ENCODE results near the gene PEX14.
A peak's percentile ranks its signal among the peaks of the same experiment; 100 is the strongest.

PEX14 gene

DNA sequence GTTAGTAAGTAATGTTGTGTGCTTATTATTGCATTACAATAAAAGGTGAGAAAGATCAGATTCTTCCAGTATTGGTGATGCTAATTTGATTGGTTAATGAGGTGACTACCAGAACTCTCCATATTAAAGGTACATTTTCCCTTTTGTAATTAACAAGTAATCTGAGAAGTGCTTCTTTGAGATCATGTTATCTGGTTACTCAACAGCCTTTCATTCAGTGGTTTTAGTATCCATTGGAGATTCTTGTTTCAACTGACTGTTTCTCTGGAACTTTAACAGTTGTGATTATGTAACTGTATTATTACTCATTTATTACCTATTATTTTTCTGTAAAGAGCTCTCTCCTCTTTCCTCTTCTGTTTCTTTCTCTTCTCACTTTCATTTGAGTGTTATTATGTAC is 86.7 kb downstream of the PEX14 start:
- DNase-seq (ENCODE audit: low read depth, low spot score), result peak; percentile 36
- in situ Hi-C loops (cut with HindIII; ENCODE audit: low sequenced_read_pairs), result no loop called here
- H3K4me3 ChIP-seq (ENCODE audit: low read depth, low read length), result no peak overlapping the region
- TF ChIP-seq, protein P1, sequence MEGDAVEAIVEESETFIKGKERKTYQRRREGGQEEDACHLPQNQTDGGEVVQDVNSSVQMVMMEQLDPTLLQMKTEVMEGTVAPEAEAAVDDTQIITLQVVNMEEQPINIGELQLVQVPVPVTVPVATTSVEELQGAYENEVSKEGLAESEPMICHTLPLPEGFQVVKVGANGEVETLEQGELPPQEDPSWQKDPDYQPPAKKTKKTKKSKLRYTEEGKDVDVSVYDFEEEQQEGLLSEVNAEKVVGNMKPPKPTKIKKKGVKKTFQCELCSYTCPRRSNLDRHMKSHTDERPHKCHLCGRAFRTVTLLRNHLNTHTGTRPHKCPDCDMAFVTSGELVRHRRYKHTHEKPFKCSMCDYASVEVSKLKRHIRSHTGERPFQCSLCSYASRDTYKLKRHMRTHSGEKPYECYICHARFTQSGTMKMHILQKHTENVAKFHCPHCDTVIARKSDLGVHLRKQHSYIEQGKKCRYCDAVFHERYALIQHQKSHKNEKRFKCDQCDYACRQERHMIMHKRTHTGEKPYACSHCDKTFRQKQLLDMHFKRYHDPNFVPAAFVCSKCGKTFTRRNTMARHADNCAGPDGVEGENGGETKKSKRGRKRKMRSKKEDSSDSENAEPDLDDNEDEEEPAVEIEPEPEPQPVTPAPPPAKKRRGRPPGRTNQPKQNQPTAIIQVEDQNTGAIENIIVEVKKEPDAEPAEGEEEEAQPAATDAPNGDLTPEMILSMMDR (IDR thresholded peaks at IDR 0.05; ENCODE audit: low read depth, low read length), result no peak

GRCh38 chr1:10561955-10562354 is 87.2 kb downstream of the PEX14 start:
- in situ Hi-C loops (cut with HindIII; ENCODE audit: low sequenced_read_pairs), result no loop called here
- no peak overlapping the region for H3K4me3 ChIP-seq (ENCODE audit: low read depth, low read length)
- TF ChIP-seq, protein P1 (IDR thresholded peaks at IDR 0.05; ENCODE audit: low read depth, low read length), result peak; percentile 17
- no peak for DNase-seq (ENCODE audit: low read depth, low spot score)

DNA sequence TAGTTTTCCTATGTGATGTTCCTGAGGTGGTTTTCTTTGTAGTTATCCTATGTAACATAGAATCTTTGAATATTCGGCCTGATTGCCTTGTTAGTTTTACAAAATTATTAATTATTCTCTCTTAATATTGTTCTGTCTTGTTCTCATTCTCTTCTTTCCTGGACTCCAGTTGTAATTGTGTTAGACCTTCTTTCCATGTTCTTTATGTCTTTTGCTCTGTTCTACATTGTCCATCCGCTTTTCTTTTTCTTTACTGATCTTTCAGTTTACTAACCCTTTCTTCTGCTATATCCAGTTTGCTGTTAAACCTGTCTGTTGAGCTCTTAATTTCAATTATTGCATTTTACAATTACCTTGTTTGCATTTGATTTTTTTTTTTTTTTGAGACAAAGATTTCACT is 89.3 kb downstream of the PEX14 start:
- peak; percentile 16 for DNase-seq (ENCODE audit: low read depth, low spot score)
- in situ Hi-C loops (cut with HindIII; ENCODE audit: low sequenced_read_pairs), result no loop called here
- TF ChIP-seq, protein P1 (IDR thresholded peaks at IDR 0.05; ENCODE audit: low read depth, low read length), result no peak
- no peak overlapping the region for H3K4me3 ChIP-seq (ENCODE audit: low read depth, low read length)

DNA sequence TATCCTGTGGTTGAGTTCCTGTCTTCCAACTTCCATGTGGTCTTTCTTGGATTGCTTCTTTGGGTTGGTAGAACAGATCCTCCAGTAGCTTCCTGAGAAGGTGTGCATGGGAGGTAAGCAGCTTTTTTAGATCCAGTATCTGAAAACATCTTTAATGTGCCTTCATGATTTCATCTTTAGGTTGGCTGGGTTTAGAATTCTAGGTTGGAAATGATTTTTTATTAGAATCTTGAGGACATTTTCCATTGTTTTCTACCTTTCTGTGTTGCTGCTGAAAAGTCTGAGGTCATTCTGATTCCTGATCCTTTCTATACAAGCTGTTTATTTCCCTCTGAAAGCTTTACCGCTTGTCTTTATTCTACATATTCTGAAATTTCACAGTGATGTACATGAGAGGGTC is 94.8 kb downstream of the PEX14 start:
- TF ChIP-seq, protein P1 (IDR thresholded peaks at IDR 0.05; ENCODE audit: low read depth, low read length), result no peak
- no peak overlapping the region for H3K4me3 ChIP-seq (ENCODE audit: low read depth, low read length)
- no peak for DNase-seq (ENCODE audit: low read depth, low spot score)
- in situ Hi-C loops (cut with HindIII; ENCODE audit: low sequenced_read_pairs), result no loop called here

- TF ChIP-seq, protein P1 (IDR thresholded peaks at IDR 0.05; ENCODE audit: low read depth, low read length), result no peak
- peak; percentile 63 for DNase-seq (ENCODE audit: low read depth, low spot score)
- in situ Hi-C loops (cut with HindIII; ENCODE audit: low sequenced_read_pairs), result no loop called here
- no peak overlapping the region for H3K4me3 ChIP-seq (ENCODE audit: low read depth, low read length)
Measured at GRCh38 chr1:10575616-10576015, 100.9 kb downstream of the PEX14 start.

GRCh38 chr1:10578070-10578469 is 103.3 kb downstream of the PEX14 start:
- TF ChIP-seq, protein P1 (IDR thresholded peaks at IDR 0.05; ENCODE audit: low read depth, low read length), result no peak
- in situ Hi-C loops (cut with HindIII; ENCODE audit: low sequenced_read_pairs), result no loop called here
- H3K4me3 ChIP-seq (ENCODE audit: low read depth, low read length), result no peak overlapping the region
- no peak for DNase-seq (ENCODE audit: low read depth, low spot score)

- in situ Hi-C loops (cut with HindIII; ENCODE audit: low sequenced_read_pairs), result no loop called here
- DNase-seq (ENCODE audit: low read depth, low spot score), result no peak
- TF ChIP-seq, protein P1 (IDR thresholded peaks at IDR 0.05; ENCODE audit: low read depth, low read length), result no peak
- no peak overlapping the region for H3K4me3 ChIP-seq (ENCODE audit: low read depth, low read length)
Measured at GRCh38 chr1:10583641-10584040, 108.9 kb downstream of the PEX14 start.

All from astrocyte of the spinal cord (primary cell).